ENCODE data around the gene EXOSC10.

DNA sequence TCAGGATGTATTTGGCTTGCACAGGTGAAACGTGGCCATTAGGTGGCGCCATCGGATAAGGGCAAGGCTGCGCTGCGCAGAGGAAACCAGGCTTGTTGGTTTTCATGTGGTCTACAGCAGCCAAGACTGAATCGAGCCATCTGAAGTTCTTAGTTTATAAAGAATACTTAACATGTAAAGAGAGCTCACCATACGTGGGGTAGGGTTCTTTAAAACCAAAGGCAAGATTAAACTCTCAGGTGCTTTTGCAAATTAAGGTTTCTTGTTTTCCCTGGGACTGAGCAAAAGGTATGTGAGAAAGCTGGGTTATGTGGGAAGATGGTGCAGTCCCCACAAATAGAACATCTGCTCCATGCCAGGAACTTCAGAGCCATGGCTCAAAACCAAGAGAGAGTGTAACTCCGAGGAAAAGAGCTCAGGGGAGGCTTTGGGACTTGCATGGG lies 61.9 kb downstream of the EXOSC10 start:
- TF ChIP-seq CTCF (IDR thresholded peaks at IDR 0.05) (peak; percentile 71 to 97 (median 95)), POLR2A (IDR thresholded peaks at IDR 0.05) (no peak)
